NCI-H1048 (cell line): ENCODE results near the gene HOXD11.

Source experiments
- DNase-seq: peaks from one replicate; lab custom pipeline; 2025; lab: John Stamatoyannopoulos, UW

The HOXD11 gene

DNA sequence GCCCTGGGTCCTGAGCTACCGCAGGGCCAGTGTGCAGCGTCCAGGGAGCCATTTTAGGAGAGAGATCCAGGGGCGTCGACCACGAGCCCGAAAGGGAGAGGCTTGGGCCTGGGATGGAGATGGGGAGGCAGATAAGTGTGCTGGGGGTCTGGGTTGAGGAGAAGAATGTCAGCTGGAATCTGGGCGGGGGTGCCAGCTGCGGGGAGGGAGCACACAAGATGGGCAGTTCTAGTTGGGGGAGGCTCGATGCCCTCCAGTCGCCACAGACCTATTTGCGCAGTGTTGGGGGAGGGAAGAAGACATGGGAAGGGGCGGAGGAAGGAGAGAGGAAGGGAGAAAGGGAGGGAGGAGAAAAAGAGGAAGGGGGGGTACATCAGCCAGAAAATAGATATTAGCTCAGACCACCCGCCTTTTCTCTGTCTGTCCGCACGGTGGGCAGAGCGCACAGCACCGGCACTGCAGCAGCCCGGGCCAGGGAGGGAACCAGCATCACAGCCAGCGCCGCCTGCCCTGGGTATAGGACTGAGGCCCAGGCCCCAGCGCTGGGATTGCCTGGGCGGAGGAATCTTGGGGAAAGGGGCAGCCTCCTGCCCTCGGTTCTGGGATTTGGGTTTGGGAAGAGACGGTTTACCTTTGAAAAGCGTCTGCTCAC lies 1.9 kb upstream of the HOXD11 start:
- no peak for DNase-seq

DNA sequence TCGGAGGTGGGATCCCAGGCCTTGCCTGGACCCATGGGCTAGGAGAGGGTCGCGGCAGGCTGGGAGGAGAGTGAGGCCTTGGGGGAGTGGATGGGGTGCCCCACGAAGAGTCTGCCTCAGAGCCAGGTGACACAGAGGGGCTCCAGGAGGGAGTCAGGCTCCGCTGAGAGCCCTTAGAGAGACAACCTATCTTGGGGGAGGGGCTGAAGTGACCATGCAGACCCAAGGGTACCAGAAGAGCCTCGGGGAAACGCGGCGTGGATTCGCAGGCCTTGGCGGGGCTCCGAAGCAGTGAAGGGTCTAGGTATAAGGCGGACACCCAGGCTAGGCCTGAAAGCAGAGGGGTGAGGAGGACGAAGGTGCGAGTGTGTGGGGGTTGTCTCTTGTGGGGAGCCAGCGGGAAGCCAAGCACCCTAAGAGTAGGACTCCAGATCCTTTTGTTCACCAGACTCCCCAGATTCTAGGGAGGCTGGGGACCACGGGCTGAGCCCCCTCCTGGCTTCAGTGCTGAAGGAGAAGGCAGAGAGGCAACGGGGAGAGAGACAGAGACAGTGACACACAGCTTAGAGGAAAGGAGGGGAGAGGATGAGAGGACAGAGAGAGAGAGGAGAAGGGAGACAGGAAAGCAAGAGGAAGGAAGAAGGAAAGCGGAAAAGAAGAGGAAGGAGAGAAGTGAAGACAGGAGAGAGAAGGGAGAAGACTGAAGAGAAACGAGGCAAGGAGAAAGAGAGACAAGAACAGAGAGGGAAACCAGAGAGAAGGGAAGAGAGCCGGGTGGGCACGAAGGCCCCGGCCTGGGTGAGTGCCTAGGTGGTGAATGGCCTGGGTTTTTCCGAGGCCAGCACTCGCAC lies 1.1 kb upstream of the HOXD11 start:
- DNase-seq = no peak

DNA sequence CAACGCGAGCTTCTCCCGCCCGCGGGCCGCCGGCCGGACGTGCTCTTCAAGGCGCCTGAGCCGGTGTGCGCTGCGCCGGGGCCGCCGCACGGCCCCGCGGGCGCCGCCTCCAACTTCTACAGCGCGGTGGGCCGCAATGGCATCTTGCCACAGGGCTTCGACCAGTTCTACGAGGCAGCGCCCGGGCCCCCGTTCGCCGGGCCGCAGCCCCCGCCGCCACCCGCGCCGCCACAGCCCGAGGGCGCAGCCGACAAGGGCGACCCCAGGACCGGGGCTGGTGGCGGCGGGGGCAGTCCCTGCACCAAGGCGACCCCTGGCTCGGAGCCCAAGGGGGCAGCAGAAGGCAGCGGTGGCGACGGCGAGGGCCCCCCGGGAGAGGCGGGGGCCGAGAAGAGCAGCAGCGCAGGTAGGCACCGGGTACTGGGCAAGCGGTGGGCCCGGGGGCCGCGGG lies 676 bp downstream of the HOXD11 start:
- DNase-seq = no peak

DNA sequence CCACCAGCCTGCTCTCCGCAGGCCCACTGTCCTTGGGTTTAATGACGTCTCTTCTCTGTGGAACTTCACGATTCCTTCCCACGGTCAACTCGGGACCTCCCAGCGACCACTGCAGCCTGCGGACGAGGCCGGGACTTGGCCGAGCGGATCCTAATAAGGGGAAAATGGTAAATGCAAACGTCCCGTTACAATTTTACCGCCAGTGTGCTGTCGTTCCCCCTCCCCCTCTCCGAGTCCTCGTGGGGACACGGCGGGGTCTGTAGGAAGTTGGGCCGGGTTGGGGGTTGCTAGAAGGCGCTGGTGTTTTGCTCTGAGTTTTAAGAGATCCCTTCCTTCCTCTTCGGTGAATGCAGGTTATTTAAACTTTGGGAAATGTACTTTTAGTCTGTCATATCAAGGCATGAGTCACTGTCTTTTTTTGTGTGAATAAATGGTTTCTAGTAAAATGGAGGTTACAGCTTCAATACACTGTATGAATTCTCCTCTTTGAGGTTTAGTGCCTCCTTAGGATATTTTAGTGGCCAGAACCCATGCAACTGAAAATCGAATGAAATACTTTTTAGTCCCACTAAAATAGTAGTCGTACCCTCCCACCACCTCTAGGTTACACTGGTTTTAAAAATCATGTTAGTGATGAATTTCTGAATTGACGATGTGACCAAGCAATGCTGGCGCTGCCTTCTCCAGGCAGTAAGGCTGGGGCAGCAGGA lies 2.3 kb downstream of the HOXD11 start:
- no peak for DNase-seq

DNA sequence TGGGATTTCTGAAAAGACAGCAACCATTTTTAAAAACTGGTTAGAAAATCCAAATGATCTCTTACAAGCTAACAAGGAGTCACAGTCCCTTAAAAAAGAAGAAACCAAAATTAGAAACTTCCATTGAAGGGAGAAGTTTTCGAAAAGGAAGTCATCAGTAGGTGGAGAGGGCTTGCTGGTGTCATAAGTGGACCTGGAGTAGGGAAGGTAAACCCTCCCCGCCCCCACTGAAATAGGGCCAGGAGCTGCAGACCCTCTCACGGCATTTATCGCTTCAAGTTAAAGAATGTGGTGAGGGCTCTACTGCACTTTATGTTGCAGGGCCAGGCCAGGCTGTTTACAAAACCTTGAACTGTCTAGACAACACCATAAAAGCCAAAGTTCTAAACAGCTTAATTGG lies 2.9 kb downstream of the HOXD11 start:
- DNase-seq = no peak

DNA sequence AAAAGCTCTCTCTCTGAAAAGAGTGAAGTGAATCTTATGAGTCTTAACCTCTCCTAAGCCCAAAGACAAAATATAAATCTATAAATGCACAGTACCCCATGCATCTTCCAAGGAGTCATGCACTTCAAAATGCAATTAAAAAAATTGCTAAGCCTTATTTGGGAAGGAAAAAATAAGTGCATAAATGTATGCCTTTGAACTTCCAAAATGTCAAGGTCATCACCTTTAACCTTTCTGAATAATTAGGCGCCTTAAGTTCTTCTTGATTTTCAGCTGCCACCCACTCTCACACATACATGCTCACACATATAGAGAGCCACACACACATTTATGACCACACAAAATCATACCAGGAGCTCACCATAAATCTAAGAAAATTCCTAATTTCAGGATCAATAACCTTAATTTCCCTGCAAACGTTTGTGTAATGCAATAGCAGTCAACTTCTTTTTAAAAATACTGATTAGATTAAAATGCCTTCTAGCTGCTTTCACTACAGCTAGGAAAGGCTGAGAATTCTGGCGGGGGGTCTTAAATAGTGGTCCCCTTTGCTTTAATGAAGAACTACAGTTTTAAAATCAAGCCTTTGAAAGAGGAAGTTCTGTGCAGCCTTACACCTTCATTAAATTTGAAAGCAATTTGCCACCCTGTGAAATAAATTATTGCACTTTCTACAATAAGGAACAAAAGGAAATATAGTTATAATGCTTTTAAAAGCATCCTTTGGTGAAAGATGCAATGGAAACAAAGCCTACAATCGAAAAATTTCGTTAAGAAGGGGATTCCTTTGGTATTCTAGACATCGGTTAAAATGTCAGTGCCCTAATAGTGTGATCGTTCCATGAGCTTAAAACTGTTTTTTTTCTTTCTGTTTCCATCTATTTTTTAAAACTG lies 3.6 kb downstream of the HOXD11 start:
- no peak for DNase-seq

DNA sequence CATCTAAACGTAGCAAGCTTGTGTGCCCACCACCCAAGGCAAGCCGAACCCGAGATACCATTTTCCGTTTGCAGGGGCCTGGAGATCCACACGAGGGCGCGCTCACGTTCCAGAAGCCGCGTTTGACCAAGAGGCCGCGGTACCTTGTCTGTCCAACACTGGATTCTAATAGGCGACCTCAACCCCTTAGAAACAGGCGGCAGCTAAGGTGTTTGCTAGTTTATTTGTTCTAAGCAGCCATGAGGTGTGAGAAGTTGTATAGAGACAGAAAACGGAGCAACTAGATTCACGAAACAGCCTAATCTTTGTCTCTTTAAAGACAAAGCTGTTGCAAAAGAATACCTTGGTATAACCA lies 4.2 kb downstream of the HOXD11 start:
- no peak for DNase-seq

DNA sequence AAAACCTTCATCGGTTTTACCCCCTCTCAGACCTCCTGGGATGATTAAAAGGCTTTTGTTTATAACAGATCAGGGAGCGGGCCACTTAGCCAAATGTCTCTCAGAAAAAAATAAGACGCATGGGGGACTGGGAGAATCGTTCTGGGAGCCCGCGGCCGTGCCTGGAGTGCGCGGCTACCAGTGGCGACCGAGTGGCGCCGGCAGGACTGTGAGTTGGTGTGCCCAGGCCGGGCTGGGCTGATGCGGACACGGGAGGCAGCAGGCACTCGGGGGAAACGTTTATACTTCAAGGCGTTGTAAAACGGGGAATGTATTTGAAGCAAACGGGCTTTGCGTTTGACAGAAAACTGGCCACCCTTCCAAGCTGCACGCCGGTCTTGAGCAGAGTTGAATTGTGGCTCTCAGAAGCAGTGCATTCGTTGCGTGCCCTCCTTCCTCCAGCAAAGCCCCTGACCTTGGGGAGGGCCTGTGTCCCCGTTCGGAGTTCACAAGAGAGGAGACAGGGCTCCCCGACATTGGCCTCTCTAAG lies 4.8 kb downstream of the HOXD11 start:
- no peak for DNase-seq

DNA sequence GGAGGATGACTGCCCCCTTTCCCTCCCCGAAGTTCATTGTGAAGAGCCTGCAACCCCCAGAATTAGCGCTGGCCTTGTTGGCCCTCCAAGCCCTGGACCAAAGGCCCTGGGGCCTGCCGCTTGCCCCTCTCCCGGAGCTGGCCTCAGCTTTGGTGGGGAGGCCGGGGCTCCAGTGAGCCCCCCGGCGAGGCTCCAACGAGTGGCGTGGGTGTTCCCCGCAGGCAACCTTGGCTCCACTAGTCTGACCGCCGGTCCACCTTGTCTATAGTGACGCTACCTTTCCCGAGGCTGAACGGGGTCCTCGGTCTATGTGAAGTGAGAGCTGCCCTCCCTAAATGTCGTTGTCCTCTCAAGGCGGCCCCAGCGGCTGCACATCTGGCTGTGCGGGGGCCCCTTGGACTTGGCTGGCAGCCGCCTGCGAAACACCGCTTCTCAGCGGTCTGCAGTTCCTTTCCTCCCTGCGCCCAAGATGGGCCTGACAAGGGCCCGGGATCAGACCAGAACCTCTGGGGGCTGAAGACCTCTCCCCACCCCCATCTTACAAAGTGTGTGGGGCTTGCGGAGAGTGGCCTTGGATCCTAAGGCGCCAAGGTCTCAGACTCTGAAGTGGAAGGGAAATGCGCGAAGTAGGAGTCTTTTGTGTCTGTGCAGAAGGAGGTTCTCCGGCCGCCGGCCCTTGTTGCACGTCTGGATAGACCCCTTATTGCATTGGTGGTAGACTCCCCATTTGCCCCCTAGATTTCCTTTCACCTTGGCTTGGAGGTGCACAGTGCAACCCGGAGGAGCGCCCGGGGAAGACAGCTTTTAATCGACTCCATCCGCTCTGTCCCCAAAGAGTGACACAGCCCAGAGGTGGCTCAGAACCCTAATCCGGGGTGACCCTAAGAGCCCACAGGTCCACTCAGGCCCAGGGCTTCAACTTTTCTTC lies 5.6 kb downstream of the HOXD11 start:
- no peak for DNase-seq

DNA sequence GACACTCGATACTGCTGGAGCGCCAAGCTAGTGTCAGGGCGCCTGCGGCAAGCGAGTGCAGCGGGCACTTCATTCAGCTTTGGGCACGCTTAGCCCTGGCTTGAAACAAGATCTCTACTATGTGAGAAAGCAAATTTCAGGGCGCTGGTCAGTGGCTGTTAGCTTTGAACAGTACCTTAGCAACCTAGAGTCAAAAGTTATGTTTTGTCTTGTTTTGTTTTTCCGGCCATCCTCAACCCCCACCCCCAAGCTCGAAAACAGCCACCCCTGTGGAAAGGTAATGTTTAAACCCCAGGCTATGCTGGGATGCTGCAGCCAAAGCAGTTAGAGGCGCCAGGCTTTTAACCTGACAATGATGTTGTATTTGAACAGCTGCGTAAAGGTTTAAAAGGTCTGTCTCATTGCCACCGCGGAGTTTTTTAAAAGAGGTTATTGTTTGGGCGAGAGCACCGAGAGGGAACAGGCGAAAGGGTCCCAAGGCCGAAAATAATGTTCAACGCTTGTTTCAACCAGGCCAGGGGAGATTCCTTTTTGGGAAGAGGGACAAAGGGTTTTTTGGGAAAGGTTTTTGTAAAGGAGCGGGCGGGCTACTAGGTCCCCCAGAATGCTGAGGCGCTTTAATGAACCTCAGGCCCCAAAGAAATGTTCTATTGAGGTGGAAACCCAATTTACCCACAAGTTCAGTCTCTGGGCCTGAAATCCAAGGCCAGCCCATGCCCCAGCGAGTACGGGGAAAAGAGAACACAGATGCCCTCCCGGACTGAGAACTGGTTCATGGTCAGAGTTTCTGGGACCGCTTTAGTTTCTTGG lies 7.2 kb downstream of the HOXD11 start:
- DNase-seq = no peak

DNA sequence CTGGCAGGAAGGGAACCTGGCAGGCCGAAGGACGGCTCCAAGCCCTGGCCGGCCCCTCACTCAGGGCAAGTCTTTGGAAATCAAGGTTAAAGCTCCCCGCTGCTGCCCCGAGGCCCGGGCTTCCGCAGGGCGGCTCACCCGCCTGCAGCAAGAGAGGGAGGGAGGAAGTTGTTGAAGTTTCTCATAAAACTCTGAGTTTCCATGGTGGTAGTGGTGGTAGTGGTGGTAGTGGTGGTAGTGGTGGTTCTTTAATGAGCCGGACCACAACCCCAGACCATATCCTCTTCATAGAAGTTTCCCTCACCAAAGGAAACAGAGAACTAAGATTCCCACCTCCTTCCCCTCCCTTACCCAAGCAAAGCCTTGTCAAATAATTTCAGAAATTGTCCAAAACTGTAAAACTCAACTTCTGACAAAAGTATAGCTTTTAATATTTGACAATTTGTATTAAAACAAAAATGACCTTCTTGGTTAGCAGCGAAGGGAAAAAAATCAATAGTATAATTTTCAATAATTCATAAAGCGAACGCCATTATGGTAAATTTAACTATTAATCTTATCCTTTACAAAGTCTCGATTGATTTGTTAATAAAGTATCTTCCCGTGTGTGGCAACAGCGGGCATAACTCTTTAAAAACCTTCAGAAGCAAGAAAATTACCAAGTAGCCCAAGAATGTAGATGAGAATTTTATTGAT lies 8.0 kb downstream of the HOXD11 start:
- no peak for DNase-seq

DNA sequence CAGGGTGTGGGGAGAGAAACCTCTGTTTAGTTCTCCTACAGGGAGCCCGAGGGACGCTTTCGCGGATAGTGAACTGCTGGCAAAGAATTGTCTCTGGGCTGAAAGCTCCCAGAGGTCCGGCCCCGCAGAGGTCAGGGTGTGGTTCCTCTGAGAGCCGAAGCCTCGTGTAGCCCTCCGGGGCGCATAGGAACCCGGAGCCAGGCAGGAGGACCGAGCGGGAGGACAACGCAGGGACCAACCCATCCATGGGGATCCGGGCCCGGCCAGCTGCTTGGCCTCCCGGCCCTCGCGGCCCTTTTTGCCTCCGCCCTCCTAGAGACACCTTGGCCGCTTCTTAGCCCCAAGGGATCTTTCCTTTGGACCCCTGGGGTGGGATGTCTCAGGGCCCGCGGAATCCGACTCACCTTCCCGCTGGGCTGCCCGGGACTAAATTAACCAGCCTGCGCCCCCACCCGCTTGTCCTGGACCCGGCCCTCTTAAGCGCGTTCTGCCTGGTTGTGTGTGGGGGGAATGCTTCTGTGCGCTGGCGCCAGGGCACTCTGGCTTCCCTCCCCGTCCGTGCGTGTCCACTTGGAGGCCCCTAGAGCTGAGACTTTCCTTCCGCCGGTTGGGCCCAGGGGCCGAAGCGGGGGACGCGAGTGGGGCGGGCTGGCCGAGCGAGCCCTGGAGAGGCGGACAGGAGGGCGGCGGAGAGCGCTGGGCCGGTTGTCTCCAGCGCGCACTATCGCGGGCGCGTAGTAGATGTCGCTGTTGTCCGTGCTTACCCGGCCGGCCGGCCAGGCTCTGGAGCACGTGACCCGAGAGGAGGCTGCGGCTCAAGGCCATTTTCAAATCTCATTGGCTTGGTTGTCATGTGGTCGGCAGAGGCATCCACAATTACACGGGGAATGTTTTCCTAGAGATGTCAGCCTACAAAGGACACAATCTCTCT lies 9.1 kb downstream of the HOXD11 start, which contains the start of gene HOXD10:
Gene HOXD10, plus strand, starts transcription at position 896 of the 931 bp plus-strand sequence. CDS start 56 bp downstream, outside the sequence.
- no peak for DNase-seq

DNA sequence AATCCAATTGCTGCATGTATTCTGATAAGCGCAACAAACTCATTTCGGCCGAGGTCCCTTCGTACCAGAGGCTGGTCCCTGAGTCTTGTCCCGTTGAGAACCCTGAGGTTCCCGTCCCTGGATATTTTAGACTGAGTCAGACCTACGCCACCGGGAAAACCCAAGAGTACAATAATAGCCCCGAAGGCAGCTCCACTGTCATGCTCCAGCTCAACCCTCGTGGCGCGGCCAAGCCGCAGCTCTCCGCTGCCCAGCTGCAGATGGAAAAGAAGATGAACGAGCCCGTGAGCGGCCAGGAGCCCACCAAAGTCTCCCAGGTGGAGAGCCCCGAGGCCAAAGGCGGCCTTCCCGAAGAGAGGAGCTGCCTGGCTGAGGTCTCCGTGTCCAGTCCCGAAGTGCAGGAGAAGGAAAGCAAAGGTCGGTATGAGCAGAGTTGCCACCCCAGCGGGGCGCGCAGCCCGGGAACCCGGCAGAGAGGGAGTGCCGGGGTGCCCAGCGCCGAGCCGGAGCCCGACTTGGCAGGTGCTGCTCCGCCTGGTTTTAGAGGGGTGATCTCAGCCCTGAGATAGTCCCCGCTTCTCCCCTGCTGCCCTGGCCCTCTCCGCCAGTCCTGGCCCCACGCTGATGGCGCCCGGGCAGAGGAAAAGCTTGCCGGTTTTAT lies 10.2 kb downstream of the HOXD11 start:
- DNase-seq = no peak

DNA sequence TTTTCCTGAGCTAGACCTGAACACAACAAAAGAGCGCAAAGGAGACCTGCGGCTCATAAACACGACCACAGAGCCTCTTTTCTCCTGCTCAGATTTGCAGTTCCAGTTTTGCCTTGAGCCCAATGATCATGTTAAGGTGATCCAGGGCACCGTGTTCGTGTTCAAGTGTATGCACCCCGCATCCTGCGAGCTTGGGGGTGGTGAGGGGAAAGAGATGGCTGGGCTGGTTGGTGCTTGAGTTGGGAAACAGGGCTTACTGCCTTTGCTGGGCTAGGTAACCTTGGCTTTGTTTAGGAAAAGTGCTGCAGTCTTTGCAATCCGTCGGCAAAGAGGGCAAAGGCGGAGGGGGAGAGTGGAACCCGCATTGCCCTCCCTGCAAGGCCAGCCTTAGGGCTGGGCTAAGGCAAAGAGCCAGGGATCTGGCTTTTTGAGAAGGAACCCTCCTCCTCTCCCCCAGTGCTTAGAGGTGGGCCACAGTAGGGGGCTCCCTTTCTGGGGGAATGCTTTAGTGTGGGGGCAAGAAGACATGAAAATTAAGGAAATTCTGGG lies 10.8 kb downstream of the HOXD11 start:
- no peak for DNase-seq

DNA sequence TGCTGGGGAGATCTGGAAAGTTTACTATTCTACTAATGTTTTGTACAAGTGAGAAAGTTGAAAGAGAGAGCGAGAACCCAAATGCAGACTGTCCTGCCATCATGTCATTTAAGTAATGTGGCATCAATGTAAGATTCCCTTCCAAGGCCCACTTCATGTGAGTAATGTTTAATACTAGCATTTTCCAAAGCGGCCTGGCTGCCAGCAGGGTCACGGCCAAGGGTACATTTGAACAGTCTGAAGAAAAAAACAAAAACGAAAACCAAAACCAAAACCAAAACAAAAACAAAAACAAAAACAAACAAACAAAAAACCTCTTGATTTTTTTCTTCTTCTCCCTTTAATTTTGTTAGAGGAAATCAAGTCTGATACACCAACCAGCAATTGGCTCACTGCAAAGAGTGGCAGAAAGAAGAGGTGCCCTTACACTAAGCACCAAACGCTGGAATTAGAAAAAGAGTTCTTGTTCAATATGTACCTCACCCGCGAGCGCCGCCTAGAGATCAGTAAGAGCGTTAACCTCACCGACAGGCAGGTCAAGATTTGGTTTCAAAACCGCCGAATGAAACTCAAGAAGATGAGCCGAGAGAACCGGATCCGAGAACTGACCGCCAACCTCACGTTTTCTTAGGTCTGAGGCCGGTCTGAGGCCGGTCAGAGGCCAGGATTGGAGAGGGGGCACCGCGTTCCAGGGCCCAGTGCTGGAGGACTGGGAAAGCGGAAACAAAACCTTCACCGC lies 11.7 kb downstream of the HOXD11 start:
- peak; percentile 60 for DNase-seq
